NB4 (cell line): ENCODE results near the gene CDK18.
"Not testable (repeated sequence)": the region's sequence is repeated elsewhere in the genome, so short reads cannot be mapped to it uniquely, and the experiment has no call there.

ENCODE experiments used
- DNase-seq: peaks from one replicate; pipeline ENCODE4 v3.0.0; 2010; ENCODE audit warnings: low read depth
- H3K4me3 ChIP-seq: one replicate; pipeline ENCODE4 v1.5.1; 2011; ENCODE audit warnings: mild to moderate bottlenecking, low read depth, low read length, moderate library complexity
- MAX ChIP-seq: IDR thresholded peaks from 2 replicates; pipeline ENCODE4 v1.6.1; 2011; ENCODE audit warnings: low read depth, low read length
- MYC ChIP-seq: IDR thresholded peaks from 2 replicates; pipeline ENCODE4 v1.6.1; 2011; ENCODE audit warnings: low read depth, low read length
- POLR2A ChIP-seq: IDR thresholded peaks from 2 replicates; pipeline ENCODE4 v1.6.1; 2011; ENCODE audit warnings: mild to moderate bottlenecking; ENCODE audit not compliant: insufficient read length; ENCODE audit errors: extremely low read depth
- TF ChIP-seq, protein P1 (sequence below): IDR thresholded peaks from one replicate; pipeline ENCODE4 v1.5.1; 2012; ENCODE audit warnings: low read depth, low read length

Gene CDK18

GRCh38 chr1:205480349-205480985, 24.0 kb upstream of the CDK18 start:
- TF ChIP-seq MAX, result no peak
- TF ChIP-seq MYC, result no peak
- TF ChIP-seq POLR2A, result no peak
- TF ChIP-seq, protein P1, sequence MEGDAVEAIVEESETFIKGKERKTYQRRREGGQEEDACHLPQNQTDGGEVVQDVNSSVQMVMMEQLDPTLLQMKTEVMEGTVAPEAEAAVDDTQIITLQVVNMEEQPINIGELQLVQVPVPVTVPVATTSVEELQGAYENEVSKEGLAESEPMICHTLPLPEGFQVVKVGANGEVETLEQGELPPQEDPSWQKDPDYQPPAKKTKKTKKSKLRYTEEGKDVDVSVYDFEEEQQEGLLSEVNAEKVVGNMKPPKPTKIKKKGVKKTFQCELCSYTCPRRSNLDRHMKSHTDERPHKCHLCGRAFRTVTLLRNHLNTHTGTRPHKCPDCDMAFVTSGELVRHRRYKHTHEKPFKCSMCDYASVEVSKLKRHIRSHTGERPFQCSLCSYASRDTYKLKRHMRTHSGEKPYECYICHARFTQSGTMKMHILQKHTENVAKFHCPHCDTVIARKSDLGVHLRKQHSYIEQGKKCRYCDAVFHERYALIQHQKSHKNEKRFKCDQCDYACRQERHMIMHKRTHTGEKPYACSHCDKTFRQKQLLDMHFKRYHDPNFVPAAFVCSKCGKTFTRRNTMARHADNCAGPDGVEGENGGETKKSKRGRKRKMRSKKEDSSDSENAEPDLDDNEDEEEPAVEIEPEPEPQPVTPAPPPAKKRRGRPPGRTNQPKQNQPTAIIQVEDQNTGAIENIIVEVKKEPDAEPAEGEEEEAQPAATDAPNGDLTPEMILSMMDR, result no peak
- H3K4me3 ChIP-seq, result no peak overlapping the region
- DNase-seq, result no peak

GRCh38 chr1:205481218-205481617, 23.3 kb upstream of the CDK18 start:
- TF ChIP-seq POLR2A (no peak), MYC (no peak), MAX (no peak)
- TF ChIP-seq, protein P1, result no peak
- no peak for DNase-seq
- no peak overlapping the region for H3K4me3 ChIP-seq

GRCh38 chr1:205481629-205482151, 22.8 kb upstream of the CDK18 start:
- TF ChIP-seq POLR2A (no peak), MAX (no peak), MYC (no peak)
- TF ChIP-seq, protein P1, result no peak
- no peak for DNase-seq
- no peak overlapping the region for H3K4me3 ChIP-seq

- not testable (repeated sequence) for DNase-seq, H3K4me3 ChIP-seq
These were observed 21.9 kb upstream of the CDK18 start for GRCh38 chr1:205482587-205482986.

DNA sequence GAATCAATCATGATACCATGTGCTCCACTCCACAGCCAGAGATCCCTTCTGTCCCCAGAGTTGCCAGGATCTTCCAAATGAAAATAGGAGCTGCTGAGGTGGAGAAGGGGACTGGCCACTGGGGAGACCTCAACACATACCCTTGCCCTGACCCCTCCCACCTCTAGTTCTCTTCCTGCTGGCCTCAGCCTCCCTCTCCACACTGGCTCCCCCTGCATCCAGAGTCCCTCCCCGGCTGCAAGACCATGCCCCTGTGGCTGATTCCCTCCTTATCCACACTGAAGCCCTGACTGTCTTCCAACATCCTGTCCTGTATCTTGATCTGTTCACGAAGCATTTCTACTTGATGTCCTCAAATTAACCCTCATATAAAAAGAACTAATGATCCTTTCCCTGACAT, 21.1 kb upstream of the CDK18 start:
- no peak overlapping the region for H3K4me3 ChIP-seq
- no peak for DNase-seq
- TF ChIP-seq MAX, result no peak
- TF ChIP-seq MYC, result no peak
- TF ChIP-seq POLR2A, result no peak
- TF ChIP-seq, protein P1, result no peak

- TF ChIP-seq MAX (no peak), POLR2A (no peak), MYC (no peak)
- TF ChIP-seq, protein P1, result peak; percentile 90
- peak; percentile 72 for DNase-seq
- H3K4me3 ChIP-seq, result no peak overlapping the region
These were observed 19.2 kb upstream of the CDK18 start for GRCh38 chr1:205484985-205485967.
